Esophagus squamous epithelium (tissue), 5 donors: ENCODE data around the gene VN1R4. TPM values are rescaled to one million over a fixed set of nuclear protein-coding genes. Genes with fewer than 3 reads are reported as not detected.
"Not testable (repeated sequence)": the region's sequence is repeated elsewhere in the genome, so short reads cannot be mapped to it uniquely, and the experiment has no call there.

Experiments used
- DNase-seq: peaks from one replicate; lab custom pipeline; 2025; lab: John Stamatoyannopoulos, UW
- H3K27ac ChIP-seq, 4 donors: fragments of 200-600 bp; sonication (generic); one replicate each; pipeline ENCODE4 v1.5.1; 2016 to 2019; ENCODE audit warnings: mild to moderate bottlenecking in 1 of 4
- H3K27me3 ChIP-seq, 4 donors: fragments of 200-600 bp; sonication (generic); 1 replicate in 3 of 4; 2 replicates in 1 of 4; pipeline versions ENCODE4 v1.5.1 to v1.6.0; 2017 to 2021; ENCODE audit warnings: antibody characterized with exemption in 1 of 4
- H3K36me3 ChIP-seq, 3 donors: fragments of 200-600 bp; sonication (generic); one replicate each; pipeline ENCODE4 v1.5.1; 2016 to 2019
- H3K4me1 ChIP-seq, 3 donors: fragments of 200-600 bp; sonication (generic); one replicate each; pipeline ENCODE4 v1.5.1; 2017 to 2019
- H3K4me3 ChIP-seq, 4 donors: fragments of 200-600 bp; sonication (generic); 1 replicate in 3 of 4; 2 replicates in 1 of 4; pipeline ENCODE4 v1.5.1; 2016 to 2019; ENCODE audit warnings: mild to moderate bottlenecking in 2 of 4, moderate library complexity in 1 of 4
- H3K9me3 ChIP-seq, 3 donors: fragments of 200-600 bp; sonication (generic); one replicate each; pipeline ENCODE4 v1.5.1; 2016 to 2019
- POLR2A ChIP-seq, 4 donors: fragments of 450-650 bp; IDR thresholded peaks; one replicate each; pipeline ENCODE4 v1.6.1; 2017; ENCODE audit warnings: antibody characterized with exemption in 4 of 4, mild to moderate bottlenecking in 4 of 4, moderate library complexity in 3 of 4
- WGBS, 2 donors: methylation state at CpG; one replicate each; pipeline ENCODE4 v1.1.5; 2018; 5-methylcytosine and 5-hydroxymethylcytosine counted together
- intact Hi-C: fragments of 100-400 bp; cut with DNase I; formaldehyde crosslinking; loops from one replicate; pipeline ENCODE4 v1.15.0; 2022
- total RNA-seq, 4 donors: library from RNA; depleted of rRNA; stranded (reverse); fragments of >200 nt; gene quantifications; one replicate each; pipeline ENCODE4 v1.1.0, GENCODE V29; 2016
- TF ChIP-seq, protein P1 (sequence below), 6 experiments: fragments of 450-650 bp in 4 of 6; fragments of 200-600 bp in 2 of 6; sonication (generic) in 2 of 6; IDR thresholded peaks; one replicate each; pipeline ENCODE4 v1.5.1; 2016 to 2019; ENCODE audit warnings: antibody characterized with exemption in 6 of 6, mild to moderate bottlenecking in 4 of 6, moderate library complexity in 4 of 6
- donor health status: DM: yes; HTN: yes; CAD: no.

The VN1R4 gene
- total RNA-seq, 4 donors from 2014 or later: not detected

DNA sequence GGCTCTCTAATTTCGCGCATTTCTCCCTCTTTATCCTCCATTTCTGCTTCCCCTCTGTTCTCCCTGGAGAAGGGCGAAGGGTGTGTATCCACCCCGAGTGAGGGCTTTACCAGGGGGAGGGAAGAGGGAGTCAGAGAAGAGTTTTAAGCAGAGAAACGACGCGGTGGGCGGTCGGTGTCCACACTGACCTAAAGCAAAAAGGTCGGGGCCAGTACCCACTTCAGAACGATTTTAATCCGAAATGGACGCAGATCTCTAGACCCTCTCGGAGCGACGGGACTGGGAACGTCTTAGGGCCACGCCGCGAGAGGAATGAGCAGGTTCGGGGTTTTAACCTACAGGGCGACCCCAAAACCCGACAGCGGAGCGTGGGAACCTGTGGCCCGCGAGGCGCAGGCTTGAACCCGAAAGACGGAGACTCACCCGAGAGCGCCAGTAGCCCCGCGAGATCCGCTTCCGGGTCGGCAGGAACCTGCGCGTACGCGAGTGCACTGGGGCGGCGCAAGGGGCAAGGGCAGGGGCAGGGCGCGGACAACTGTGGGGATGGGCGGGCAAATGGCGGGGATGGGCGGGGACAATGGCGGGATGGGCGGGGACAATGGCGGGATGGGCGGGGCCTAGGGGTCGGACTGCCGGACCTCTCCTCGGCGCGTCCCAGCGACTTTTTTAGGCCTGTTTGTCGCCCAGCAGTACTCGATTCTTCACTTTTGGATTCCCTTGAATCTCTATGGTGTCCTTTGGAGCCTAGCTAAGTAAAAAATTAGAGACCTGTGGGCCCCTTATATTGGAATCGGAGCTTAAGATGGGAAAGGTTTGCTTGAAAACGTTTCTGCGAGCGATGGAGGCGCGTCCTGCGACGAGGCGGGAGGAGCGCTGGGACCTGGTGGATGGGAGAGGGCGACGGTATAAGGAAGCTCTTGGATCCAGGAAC lies 12.8 kb downstream of the VN1R4 start, which contains the start of gene ZNF677:
TSS of gene ZNF677 (minus strand) at position 463 of the 931 bp plus-strand sequence. CDS start 3,323 bp downstream, outside the sequence.
- Histone ChIP-seq H3K4me3 (peak within 1 kb of the TSS; percentile 54 to 83 (median 66)), H3K36me3 (peaks cover 0 to 35% (median 0%) of the 10 kb centered on the region in 3 donors), H3K4me1 (peaks cover 0 to 21% (median 5%) of the 10 kb centered on the region in 3 donors), H3K9me3 (peaks cover 0 to 61% (median under 1%) of the 10 kb centered on the region in 3 donors), H3K27me3 (no peaks in the 10 kb centered on the region), H3K27ac (peak within 1 kb of the TSS; percentile 67 to 85 (median 74))
- peak; percentile 38 for DNase-seq
- intact Hi-C loops: no loop called here
- 4 to 7% methylated on average over 16 to 29 of the region's 72 CpGs for WGBS, 2 donors
- TF ChIP-seq, protein P1, sequence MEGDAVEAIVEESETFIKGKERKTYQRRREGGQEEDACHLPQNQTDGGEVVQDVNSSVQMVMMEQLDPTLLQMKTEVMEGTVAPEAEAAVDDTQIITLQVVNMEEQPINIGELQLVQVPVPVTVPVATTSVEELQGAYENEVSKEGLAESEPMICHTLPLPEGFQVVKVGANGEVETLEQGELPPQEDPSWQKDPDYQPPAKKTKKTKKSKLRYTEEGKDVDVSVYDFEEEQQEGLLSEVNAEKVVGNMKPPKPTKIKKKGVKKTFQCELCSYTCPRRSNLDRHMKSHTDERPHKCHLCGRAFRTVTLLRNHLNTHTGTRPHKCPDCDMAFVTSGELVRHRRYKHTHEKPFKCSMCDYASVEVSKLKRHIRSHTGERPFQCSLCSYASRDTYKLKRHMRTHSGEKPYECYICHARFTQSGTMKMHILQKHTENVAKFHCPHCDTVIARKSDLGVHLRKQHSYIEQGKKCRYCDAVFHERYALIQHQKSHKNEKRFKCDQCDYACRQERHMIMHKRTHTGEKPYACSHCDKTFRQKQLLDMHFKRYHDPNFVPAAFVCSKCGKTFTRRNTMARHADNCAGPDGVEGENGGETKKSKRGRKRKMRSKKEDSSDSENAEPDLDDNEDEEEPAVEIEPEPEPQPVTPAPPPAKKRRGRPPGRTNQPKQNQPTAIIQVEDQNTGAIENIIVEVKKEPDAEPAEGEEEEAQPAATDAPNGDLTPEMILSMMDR (IDR thresholded peaks at IDR 0.05): no peak
- peak in 1 of 4 donors; percentile 34 for TF ChIP-seq POLR2A (IDR thresholded peaks at IDR 0.05)

DNA sequence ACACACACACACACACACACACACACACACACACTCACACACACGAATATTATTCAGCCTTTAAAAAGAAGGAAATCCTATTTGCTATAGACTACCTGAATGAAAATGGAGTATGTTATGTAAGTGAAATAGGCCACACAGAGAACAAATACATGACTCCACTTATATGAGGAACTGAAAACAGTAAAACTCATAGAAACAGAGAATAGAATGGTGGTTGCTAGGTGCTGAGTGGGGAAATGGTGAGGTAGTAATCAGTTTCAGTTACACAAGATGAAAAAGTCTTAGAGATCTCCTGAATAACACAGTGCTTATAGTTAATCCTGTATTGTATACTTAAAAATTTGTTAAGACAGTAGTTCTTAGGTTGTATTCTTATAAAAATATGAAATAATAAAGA lies 21.0 kb downstream of the VN1R4 start:
- DNase-seq: no peak
- no peak for TF ChIP-seq POLR2A (IDR thresholded peaks at IDR 0.05)
- TF ChIP-seq, protein P1 (IDR thresholded peaks at IDR 0.05): no peak
- no peak overlapping the region for H3K4me3 ChIP-seq
- no peak overlapping the region for H3K27ac ChIP-seq
- intact Hi-C loops: no loop called here
- peaks cover 3 to 95% (median 51%) of the 10 kb centered on the region in 3 donors for H3K9me3 ChIP-seq
- no peaks in the 10 kb centered on the region for H3K27me3 ChIP-seq
- 73 to 79% methylated on average over 1 of the region's 1 CpG for WGBS, 2 donors
- no peaks in the 10 kb centered on the region for H3K4me1 ChIP-seq
- peaks cover 1 to 97% (median 8%) of the 10 kb centered on the region in 3 donors for H3K36me3 ChIP-seq

DNA sequence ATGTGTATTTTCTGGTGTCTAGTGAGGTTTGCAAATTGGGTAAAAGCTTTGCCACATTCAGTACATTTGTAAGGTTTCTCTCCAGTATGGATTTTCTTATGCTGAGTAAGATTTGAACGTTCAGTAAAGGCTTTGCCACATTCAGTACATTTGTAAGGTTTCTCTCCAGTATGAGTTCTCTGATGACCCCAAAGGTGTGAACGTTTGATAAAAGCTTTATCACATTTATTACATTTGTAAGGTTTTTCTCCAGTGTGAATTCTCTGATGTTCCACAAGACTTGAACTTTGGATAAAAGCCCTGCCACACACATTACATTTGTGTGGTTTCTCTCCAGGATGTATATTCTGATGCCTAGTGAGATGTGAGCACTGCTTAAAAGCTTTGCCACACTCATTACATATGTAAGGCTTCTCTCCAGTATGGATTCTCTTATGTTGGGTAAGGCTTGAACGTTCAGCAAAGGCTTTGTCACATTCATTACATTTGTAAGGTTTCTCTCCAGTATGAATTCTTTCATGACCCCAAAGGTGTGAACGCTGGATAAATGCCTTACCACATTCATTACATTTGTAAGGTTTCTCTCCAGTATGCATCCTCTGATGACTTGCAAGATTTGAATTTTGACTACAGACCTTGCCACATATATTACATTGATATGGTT lies 30.3 kb downstream of the VN1R4 start:
- no peak overlapping the region for H3K4me3 ChIP-seq
- peaks cover 0 to 100% (median 93%) of the 10 kb centered on the region in 3 donors for H3K9me3 ChIP-seq
- no peaks in the 10 kb centered on the region for H3K4me1 ChIP-seq
- intact Hi-C loops: no loop called here
- peaks cover 2 to 55% (median 5%) of the 10 kb centered on the region in 3 donors for H3K36me3 ChIP-seq
- 81 to 85% methylated on average over 4 of the region's 4 CpGs for WGBS, 2 donors
- DNase-seq: no peak
- TF ChIP-seq POLR2A (IDR thresholded peaks at IDR 0.05): no peak
- TF ChIP-seq, protein P1 (IDR thresholded peaks at IDR 0.05): no peak
- no peak overlapping the region for H3K27ac ChIP-seq
- H3K27me3 ChIP-seq: no peaks in the 10 kb centered on the region

DNA sequence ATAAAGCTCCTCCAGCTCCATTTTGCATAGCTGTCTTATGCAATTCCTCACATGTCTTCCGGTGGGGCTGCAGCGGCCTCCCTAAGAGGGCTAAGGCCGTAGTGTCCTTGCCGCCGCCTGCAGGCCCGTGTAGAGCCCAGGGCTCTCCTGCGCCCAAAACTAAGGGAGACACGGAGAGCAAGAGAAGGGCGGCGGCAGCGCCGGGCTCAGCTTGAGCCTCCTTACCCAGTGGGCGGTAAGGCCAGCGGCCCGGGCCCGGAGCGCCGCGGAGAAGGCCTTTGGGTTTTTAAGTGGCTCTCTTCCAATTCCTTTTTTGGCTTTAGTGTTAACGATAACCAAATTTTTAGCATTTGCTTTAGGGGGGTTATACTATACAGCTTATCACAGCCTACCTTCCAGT lies 42.9 kb downstream of the VN1R4 start:
- Histone ChIP-seq H3K4me1 (no peaks in the 10 kb centered on the region), H3K27me3 (no peaks in the 10 kb centered on the region), H3K27ac (no peak overlapping the region), H3K36me3 (no peaks in the 10 kb centered on the region), H3K4me3 (no peak overlapping the region), H3K9me3 (peaks cover 0 to 88% (median 60%) of the 10 kb centered on the region in 3 donors)
- no peak for TF ChIP-seq POLR2A (IDR thresholded peaks at IDR 0.05)
- TF ChIP-seq, protein P1 (IDR thresholded peaks at IDR 0.05): no peak
- intact Hi-C loops: no loop called here
- no peak for DNase-seq
- 94 to 95% methylated on average over 7 to 14 of the region's 20 CpGs for WGBS, 2 donors

- H3K27me3 ChIP-seq, H3K36me3 ChIP-seq, intact Hi-C loops, H3K27ac ChIP-seq, DNase-seq, H3K4me1 ChIP-seq, H3K4me3 ChIP-seq: not testable (repeated sequence)
- H3K9me3 ChIP-seq: peaks cover 0 to 88% (median 58%) of the 10 kb centered on the region in 3 donors
- WGBS, 2 donors: no CpG with 5 or more reads among the region's 28 CpGs
Observed at GRCh38 chr19:53222716-53223115, 44.8 kb downstream of the VN1R4 start.

Other genes starting within 250 kb of the VN1R4 start
- gene ERVV-2, start 223.0 kb downstream of the VN1R4 start, total RNA-seq: not detected
- 10 to 100 TPM; 11.7 to 36.6 (median 13.5) TPM for gene ZNF160, start 164.3 kb downstream of the VN1R4 start, total RNA-seq
- 1 to 10 TPM in 2 of 4 donors, under 1 TPM in 2; 0.26 to 4.6 (median 1.3) TPM for gene ZNF415, start 134.8 kb downstream of the VN1R4 start, total RNA-seq
- gene ZNF347, start 108.7 kb downstream of the VN1R4 start, total RNA-seq: 1 to 10 TPM; 1.4 to 8.4 (median 3.1) TPM
- gene ZNF665, start 74.4 kb downstream of the VN1R4 start, total RNA-seq: 1 to 10 TPM in 3 of 4 donors, under 1 TPM in 1; 0.34 to 3.8 (median 1.3) TPM
- 10 to 100 TPM in 1 of 4 donors, 1 to 10 TPM in 3; 3.4 to 18.1 (median 3.6) TPM for gene ZNF677, start 12.8 kb downstream of the VN1R4 start, total RNA-seq
- not detected for gene VN1R2, start 9.4 kb downstream of the VN1R4 start, total RNA-seq
- 1 to 10 TPM; 2.3 to 7.1 (median 4.4) TPM for gene ZNF845, start 66.0 kb upstream of the VN1R4 start, total RNA-seq
- gene ZNF525, start 98.0 kb upstream of the VN1R4 start, total RNA-seq: 10 to 100 TPM in 1 of 4 donors, 1 to 10 TPM in 3; 2.3 to 17.4 (median 6.2) TPM
- gene ZNF765, start 127.4 kb upstream of the VN1R4 start, total RNA-seq: 1 to 10 TPM; 3.3 to 9.0 (median 6.0) TPM
- 10 to 100 TPM in 1 of 4 donors, 1 to 10 TPM in 3; 3.2 to 11.8 (median 5.0) TPM for gene ZNF761, start 164.3 kb upstream of the VN1R4 start, total RNA-seq
- gene ZNF813, start 200.0 kb upstream of the VN1R4 start, total RNA-seq: 1 to 10 TPM; 1.2 to 3.2 (median 2.5) TPM